Transverse colon (tissue), 3 donors: Measurements from ENCODE around the gene NFXL1.

ENCODE experiments used
- CTCF ChIP-seq, 5 experiments: fragments of 200-600 bp in 3 of 5; fragments of 450-650 bp in 2 of 5; sonication (generic) in 3 of 5; IDR thresholded peaks; 1 replicate in 2 of 5; 2 replicates in 3 of 5; pipeline ENCODE4 v1.5.1; 2016 to 2017; ENCODE audit warnings: antibody characterized with exemption in 5 of 5, inconsistent platforms in 3 of 5, mild to moderate bottlenecking in 2 of 5, moderate library complexity in 1 of 5
- POLR2A ChIP-seq: fragments of 450-650 bp; IDR thresholded peaks from one replicate; pipeline ENCODE4 v1.6.1; 2016; ENCODE audit warnings: antibody characterized with exemption, mild to moderate bottlenecking, moderate library complexity

DNA sequence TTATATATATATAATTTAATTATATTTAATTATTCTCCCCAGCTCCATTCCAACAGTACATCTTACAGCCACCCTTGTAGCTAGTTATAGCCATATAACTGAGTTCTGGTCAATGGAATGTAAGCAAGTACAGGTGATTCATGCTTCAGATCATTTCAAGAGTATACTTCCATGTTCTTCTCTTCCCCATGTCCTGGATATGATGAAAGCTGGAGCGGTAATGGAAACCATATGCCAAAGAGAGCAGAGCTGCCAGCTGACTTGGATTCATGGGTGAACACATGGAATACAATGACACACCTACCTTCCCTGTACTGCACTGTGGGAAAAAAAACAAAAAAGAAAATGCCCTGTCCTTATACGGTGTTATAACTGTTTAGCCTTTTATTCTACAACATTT is 59.0 kb downstream of the NFXL1 start:
- TF ChIP-seq CTCF (IDR thresholded peaks at IDR 0.05), result no peak
- TF ChIP-seq POLR2A, result no peak
